Glutamatergic neuron (in vitro differentiated cells): ENCODE results near the gene MAGEA4. TPM values are rescaled to one million over a fixed set of nuclear protein-coding genes. Genes with fewer than 3 reads are reported as not detected.
"Not testable (repeated sequence)": the region's sequence is repeated elsewhere in the genome, so short reads cannot be mapped to it uniquely, and the experiment has no call there.

Experiments
- DNase-seq: peaks from one replicate; pipeline ENCODE4 v3.0.0; 2022
- H3K27ac Mint-ChIP-seq: one replicate; pipeline ENCODE4 v1.8.0; 2020; ENCODE audit warnings: mild to moderate bottlenecking, mixed read lengths, inconsistent platforms; ENCODE audit not compliant: unreplicated experiment
- H3K27me3 Mint-ChIP-seq: one replicate; pipeline ENCODE4 v1.8.0; 2020; ENCODE audit warnings: mild to moderate bottlenecking, moderate library complexity, mixed read lengths, inconsistent platforms; ENCODE audit not compliant: unreplicated experiment
- H3K36me3 Mint-ChIP-seq: one replicate; pipeline ENCODE4 v1.8.0; 2020; ENCODE audit warnings: mild to moderate bottlenecking, mixed read lengths, inconsistent platforms; ENCODE audit not compliant: unreplicated experiment
- H3K4me1 Mint-ChIP-seq: one replicate; pipeline ENCODE4 v1.8.0; 2020; ENCODE audit warnings: mild to moderate bottlenecking, low read depth, mixed read lengths, inconsistent platforms; ENCODE audit not compliant: unreplicated experiment
- H3K4me3 Mint-ChIP-seq: one replicate; pipeline ENCODE4 v1.8.0; 2020; ENCODE audit warnings: mild to moderate bottlenecking, mixed read lengths, inconsistent platforms; ENCODE audit not compliant: unreplicated experiment
- H3K9me3 Mint-ChIP-seq: one replicate; pipeline ENCODE4 v1.8.0; 2020; ENCODE audit warnings: mild to moderate bottlenecking, moderate library complexity, mixed read lengths, inconsistent platforms; ENCODE audit not compliant: unreplicated experiment
- total RNA-seq: library from RNA; stranded (reverse); fragmentation: NEBNext Ultra II Directional; extraction: Animal tissue kit (Norgen Biotek cat#: 25700); gene quantifications from one replicate; pipeline ENCODE4 v1.2.1, GENCODE V29; 2021; ENCODE audit not compliant: unreplicated experiment
- TF ChIP-seq, protein P1 (sequence below): fragments of 200-600 bp; sonication (generic); IDR thresholded peaks from one replicate; pipeline ENCODE4 v1.5.0; 2021; ENCODE audit not compliant: partially characterized antibody, unreplicated experiment

The MAGEA4 gene
- total RNA-seq, 1 donor from 2014 or later, result not detected

DNA sequence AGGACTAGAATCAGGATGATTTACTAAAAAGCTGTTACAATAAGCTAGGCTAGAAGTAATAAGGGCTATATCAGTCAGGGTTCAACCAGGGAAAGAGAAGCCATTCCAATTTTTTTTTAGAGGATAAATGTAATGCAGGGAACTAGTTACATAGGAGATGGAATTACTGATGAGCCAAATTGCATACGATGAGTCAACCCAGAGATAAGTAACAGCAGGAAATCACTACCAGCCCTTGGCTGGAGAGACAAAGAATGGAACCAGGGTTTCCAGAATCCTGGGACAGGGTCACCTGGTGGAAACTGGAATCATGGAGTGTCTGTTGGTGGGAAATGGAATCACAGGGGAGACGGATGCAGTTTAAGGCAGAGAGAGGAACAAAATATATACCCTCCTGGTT is 13.1 kb upstream of the MAGEA4 start:
- no peaks in the 10 kb centered on the region for H3K27me3 Mint-ChIP-seq
- no peak overlapping the region for H3K4me3 Mint-ChIP-seq
- no peaks in the 10 kb centered on the region for H3K4me1 Mint-ChIP-seq
- no peaks in the 10 kb centered on the region for H3K36me3 Mint-ChIP-seq
- H3K27ac Mint-ChIP-seq, result no peak overlapping the region
- no peaks in the 10 kb centered on the region for H3K9me3 Mint-ChIP-seq
- no peak for DNase-seq
- TF ChIP-seq, protein P1, sequence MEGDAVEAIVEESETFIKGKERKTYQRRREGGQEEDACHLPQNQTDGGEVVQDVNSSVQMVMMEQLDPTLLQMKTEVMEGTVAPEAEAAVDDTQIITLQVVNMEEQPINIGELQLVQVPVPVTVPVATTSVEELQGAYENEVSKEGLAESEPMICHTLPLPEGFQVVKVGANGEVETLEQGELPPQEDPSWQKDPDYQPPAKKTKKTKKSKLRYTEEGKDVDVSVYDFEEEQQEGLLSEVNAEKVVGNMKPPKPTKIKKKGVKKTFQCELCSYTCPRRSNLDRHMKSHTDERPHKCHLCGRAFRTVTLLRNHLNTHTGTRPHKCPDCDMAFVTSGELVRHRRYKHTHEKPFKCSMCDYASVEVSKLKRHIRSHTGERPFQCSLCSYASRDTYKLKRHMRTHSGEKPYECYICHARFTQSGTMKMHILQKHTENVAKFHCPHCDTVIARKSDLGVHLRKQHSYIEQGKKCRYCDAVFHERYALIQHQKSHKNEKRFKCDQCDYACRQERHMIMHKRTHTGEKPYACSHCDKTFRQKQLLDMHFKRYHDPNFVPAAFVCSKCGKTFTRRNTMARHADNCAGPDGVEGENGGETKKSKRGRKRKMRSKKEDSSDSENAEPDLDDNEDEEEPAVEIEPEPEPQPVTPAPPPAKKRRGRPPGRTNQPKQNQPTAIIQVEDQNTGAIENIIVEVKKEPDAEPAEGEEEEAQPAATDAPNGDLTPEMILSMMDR, result no peak

DNA sequence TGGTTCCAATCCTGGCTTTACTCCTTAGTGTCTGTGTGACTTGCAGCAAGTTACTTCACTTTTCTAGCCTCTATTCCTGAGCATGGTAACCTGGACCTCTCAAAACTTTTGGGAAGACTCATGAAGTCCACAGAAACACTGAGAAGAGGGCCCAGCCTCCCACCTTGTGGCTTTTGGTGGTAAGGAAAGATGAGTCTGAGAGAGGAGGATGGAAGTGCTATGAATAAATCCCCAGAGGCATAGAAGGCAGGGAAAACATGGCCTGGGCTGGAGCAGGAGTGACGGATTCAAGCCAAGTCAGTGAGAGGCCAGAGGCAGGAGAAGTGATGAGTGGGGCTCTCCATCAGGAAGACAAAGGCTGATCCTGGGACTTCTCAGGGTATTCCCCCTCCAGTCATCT is 10.9 kb upstream of the MAGEA4 start:
- Mint-ChIP-seq H3K4me1 (no peaks in the 10 kb centered on the region), H3K36me3 (no peaks in the 10 kb centered on the region), H3K27ac (no peak overlapping the region), H3K9me3 (no peaks in the 10 kb centered on the region), H3K27me3 (no peaks in the 10 kb centered on the region), H3K4me3 (no peak overlapping the region)
- TF ChIP-seq, protein P1, result no peak
- no peak for DNase-seq

DNA sequence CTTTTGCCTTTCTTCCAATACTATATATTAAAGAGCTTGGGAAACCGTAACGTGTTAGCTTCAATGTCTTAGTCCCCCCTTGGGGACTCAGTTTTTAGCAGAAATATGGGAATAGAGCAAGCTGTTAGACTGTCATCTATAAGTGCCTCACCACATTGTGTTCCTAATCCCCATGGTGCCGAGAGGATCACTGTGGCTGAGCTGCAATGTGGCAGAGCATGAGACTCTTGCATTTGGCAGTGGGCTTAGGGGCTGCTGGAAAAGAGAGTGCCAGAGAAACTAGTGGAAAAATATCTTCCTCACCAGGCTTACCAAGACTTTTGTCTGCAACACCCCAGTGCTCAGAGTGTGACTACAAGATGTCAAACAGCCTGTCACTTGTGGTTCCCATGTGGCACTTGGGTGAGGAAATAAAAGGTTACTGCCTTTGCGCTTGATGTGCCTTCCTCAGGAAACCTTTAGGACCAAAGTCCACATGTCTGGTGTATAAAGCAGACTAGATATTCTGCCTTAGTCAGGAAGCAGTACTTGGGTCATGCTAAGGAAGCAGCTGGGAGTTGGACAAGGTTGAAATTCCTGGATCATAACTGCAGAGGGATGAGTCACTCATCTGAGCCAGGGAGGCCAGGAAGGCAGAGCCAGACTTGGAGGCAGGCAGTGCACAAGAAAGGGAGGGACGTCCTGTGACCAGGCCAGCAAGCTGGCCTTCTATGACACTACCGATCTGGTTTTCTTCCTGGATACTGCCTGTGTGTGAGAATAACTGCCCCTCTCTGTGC is 9.7 kb upstream of the MAGEA4 start:
- Mint-ChIP-seq H3K36me3 (no peaks in the 10 kb centered on the region), H3K27ac (no peak overlapping the region), H3K4me3 (no peak overlapping the region), H3K9me3 (no peaks in the 10 kb centered on the region), H3K27me3 (no peaks in the 10 kb centered on the region), H3K4me1 (no peaks in the 10 kb centered on the region)
- TF ChIP-seq, protein P1, result no peak
- no peak for DNase-seq

DNA sequence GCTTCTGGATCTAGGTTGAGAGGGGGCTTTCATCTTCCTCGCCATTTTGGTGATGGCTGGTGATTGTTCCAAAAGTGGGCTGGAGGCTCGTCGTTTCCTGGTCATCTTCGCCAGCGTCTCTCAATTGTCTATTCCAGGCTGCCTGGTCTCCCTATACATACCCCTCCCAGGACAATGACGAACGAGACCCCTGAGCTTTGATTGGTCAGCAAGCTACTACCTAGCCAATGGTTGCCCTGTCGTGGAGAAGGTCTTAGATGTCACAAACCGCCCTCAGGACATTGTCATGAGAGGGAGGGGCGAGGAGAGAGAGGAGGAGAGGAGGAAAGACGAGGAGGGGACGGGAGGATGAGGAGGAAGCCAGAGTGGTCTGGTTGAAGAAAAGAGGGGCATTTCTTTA is 7.7 kb upstream of the MAGEA4 start:
- Mint-ChIP-seq H3K4me3 (no peak overlapping the region), H3K27me3 (no peaks in the 10 kb centered on the region), H3K27ac (no peak overlapping the region), H3K4me1 (no peaks in the 10 kb centered on the region), H3K9me3 (no peaks in the 10 kb centered on the region), H3K36me3 (no peaks in the 10 kb centered on the region)
- TF ChIP-seq, protein P1, result no peak
- no peak for DNase-seq

DNA sequence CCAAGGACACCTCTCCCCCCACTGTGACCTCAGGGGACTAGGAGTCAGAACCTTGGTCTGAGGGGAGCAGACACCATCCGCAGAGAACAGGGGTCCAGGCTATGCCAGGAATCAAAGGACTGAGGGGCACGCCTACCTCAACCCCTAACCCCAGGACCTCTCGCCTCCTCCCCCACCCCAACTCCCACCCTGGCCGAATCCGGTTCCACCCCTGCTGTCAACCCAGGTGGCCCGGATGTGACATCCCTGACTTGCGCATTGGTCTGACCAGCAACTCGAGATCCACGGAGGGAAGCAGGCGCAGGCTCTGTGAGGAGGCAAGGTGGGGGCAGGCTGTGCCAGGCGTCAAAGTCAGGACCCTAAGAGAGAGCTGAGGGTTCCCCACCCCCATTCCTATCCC is 468 bp upstream of the MAGEA4 start:
- Mint-ChIP-seq H3K36me3 (no peaks in the 10 kb centered on the region), H3K27ac (no peak overlapping the region), H3K4me3 (no peak overlapping the region), H3K9me3 (no peaks in the 10 kb centered on the region), H3K4me1 (no peaks in the 10 kb centered on the region), H3K27me3 (no peaks in the 10 kb centered on the region)
- no peak for DNase-seq
- TF ChIP-seq, protein P1, result no peak

DNA sequence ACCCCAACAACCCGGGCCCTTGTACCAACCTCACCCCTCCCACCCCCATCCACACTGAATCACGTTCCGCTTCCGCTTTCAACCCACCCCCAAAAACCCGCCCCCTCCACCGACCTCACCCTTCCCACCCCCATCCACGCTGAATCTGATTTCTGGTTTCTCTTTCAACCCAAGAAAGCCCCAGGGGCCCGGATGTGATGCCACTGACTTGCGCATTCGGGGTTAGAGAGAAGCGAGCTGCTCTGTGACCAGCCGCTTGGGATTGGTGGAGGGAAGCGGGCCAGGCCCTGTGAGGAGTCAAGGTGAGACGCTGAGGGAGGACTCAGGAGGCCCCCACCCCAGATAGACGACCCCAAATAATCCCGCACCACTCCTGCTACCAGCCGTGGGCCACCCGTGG is 6.0 kb downstream of the MAGEA4 start:
- not testable (repeated sequence) for DNase-seq, H3K27ac Mint-ChIP-seq, H3K27me3 Mint-ChIP-seq, H3K36me3 Mint-ChIP-seq, H3K9me3 Mint-ChIP-seq, H3K4me1 Mint-ChIP-seq, H3K4me3 Mint-ChIP-seq
